CD4-positive, alpha-beta T cell (primary cell): ENCODE results near the gene ARHGAP42. TPM values are rescaled to one million over a fixed set of nuclear protein-coding genes. Genes with fewer than 3 reads are reported as not detected.

ENCODE experiments used
- ATAC-seq: fragments of 200-7000 bp; cut with Tn5 transposase; one replicate; pipeline ENCODE4 v1.10.0; 2022; ENCODE audit warnings: mild to moderate bottlenecking; ENCODE audit not compliant: poor library complexity
- CTCF ChIA-PET: fragments of 350-600 bp; sonication (Branson Sonifier 250); formaldehyde crosslinking; loops from one replicate; lab custom pipeline; 2021; ENCODE audit warnings: antibody characterized with exemption, inconsistent platforms; lab: Charles Lee
- POLR2A ChIA-PET: fragments of 350-600 bp; sonication (Branson Sonifier 250); formaldehyde crosslinking; loops from one replicate; lab custom pipeline; 2021; ENCODE audit warnings: antibody characterized with exemption, inconsistent platforms; lab: Charles Lee
- DNase-seq, 14 experiments: peaks; one replicate each; pipeline ENCODE4 v3.0.0-alpha.2; 2013 to 2020; ENCODE audit warnings: mixed read lengths in 2 of 14
- H3K27ac ChIP-seq, 2 donors: one replicate each; pipeline versions ENCODE4 v1.5.1 to v1.7.0; 2013; ENCODE audit warnings: low read length in 2 of 2, low read depth in 1 of 2, mild to moderate bottlenecking in 1 of 2
- H3K27me3 ChIP-seq, 2 experiments: 1 replicate in 1 of 2; 2 replicates in 1 of 2; pipeline versions ENCODE4 v1.6.1 to v1.7.0; 2013; ENCODE audit warnings: low read length in 2 of 2, control low read depth in 1 of 2, mild to moderate bottlenecking in 1 of 2, moderate library complexity in 1 of 2; ENCODE audit not compliant: insufficient read depth in 2 of 2, control insufficient read depth in 1 of 2
- H3K36me3 ChIP-seq: one replicate; pipeline ENCODE4 v1.6.1; 2013; ENCODE audit warnings: low read length, control low read depth; ENCODE audit not compliant: insufficient read depth
- H3K4me1 ChIP-seq: one replicate; pipeline ENCODE4 v1.6.1; 2013; ENCODE audit warnings: low read length, control low read depth; ENCODE audit not compliant: insufficient read depth
- H3K4me3 ChIP-seq: one replicate; pipeline ENCODE4 v1.5.1; 2013; ENCODE audit warnings: mild to moderate bottlenecking, low read length, moderate library complexity
- H3K9me3 ChIP-seq, 2 experiments: 1 replicate in 1 of 2; 2 replicates in 1 of 2; pipeline versions ENCODE4 v1.6.1 to v1.7.0; 2013; ENCODE audit warnings: low read length in 2 of 2, mild to moderate bottlenecking in 2 of 2, control low read depth in 1 of 2, moderate library complexity in 1 of 2; ENCODE audit not compliant: control insufficient read depth in 1 of 2, insufficient read depth in 1 of 2
- H3K27ac Mint-ChIP-seq: one replicate; pipeline ENCODE4 v1.8.0; 2020; ENCODE audit warnings: mixed read lengths
- H3K27me3 Mint-ChIP-seq: one replicate; pipeline ENCODE4 v1.8.0; 2021; ENCODE audit warnings: mixed read lengths
- H3K36me3 Mint-ChIP-seq: one replicate; pipeline ENCODE4 v1.8.0; 2021; ENCODE audit warnings: low read depth, mixed read lengths
- H3K4me1 Mint-ChIP-seq: one replicate; pipeline ENCODE4 v1.8.0; 2021; ENCODE audit warnings: low read depth, mixed read lengths
- H3K4me3 Mint-ChIP-seq: one replicate; pipeline ENCODE4 v1.8.0; 2020; ENCODE audit warnings: mild to moderate bottlenecking, mixed read lengths
- H3K9me3 Mint-ChIP-seq: one replicate; pipeline ENCODE4 v1.8.0; 2020; ENCODE audit warnings: mixed read lengths
- intact Hi-C, 2 experiments: fragments of 100-400 bp; cut with DNase I in 1 of 2; cut with micrococcal nuclease in 1 of 2; formaldehyde crosslinking; loops; one replicate each; pipeline versions ENCODE4 v1.15.1 to v1.9.0; 2023 to 2025; cut with DNase I, micrococcal nuclease
- total RNA-seq, 174 experiments: library from RNA in 2 of 174; stranded (reverse) in 2 of 174; gene quantifications; one replicate each; pipeline ENCODE4 v1.2.3 and lab custom pipeline; 2021 to 2026
- TF ChIP-seq, protein P1 (sequence below): fragments of 200-600 bp; IDR thresholded peaks from one replicate; pipeline ENCODE4 v1.8.0; 2022; ENCODE audit warnings: antibody characterized with exemption, mild to moderate bottlenecking

ARHGAP42 gene
- total RNA-seq, 2 experiments from 2014 or later: not detected

DNA sequence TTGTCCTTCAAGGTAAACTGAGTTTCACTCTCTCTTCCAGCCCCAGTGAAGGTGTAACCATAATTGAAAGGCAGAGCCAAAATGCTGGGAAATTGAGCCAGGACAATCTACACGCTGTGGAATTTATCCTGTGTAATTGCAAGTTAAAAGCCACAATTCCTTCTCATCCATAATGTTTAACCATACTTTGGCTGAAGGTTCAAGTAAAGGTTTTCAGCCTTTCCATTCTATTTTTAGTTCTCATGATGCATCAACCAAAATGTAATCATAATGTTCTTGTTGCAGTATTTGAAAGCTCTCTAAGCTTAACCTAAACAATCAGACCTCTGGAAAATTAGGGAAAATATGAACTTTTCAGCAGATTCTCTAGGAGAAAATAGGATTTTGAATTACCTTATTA is 14.0 kb upstream of the ARHGAP42 start:
- no peaks in the 10 kb centered on the region for H3K27me3 Mint-ChIP-seq
- DNase-seq (no peak), ATAC-seq (no peak)
- intact Hi-C loops: no loop called here
- POLR2A ChIA-PET: no interaction called here
- CTCF ChIA-PET: no interaction called here
- no peaks in the 10 kb centered on the region for H3K36me3 Mint-ChIP-seq
- H3K9me3 ChIP-seq: no peaks in the 10 kb centered on the region
- no peaks in the 10 kb centered on the region for H3K4me1 ChIP-seq
- no peak overlapping the region for H3K27ac ChIP-seq
- H3K4me3 ChIP-seq: no peak overlapping the region
- no peaks in the 10 kb centered on the region for H3K27me3 ChIP-seq
- peaks cover 3% of the 10 kb centered on the region for H3K9me3 Mint-ChIP-seq
- H3K4me3 Mint-ChIP-seq: no peak overlapping the region
- H3K27ac Mint-ChIP-seq: no peak overlapping the region
- H3K36me3 ChIP-seq: no peaks in the 10 kb centered on the region
- H3K4me1 Mint-ChIP-seq: no peaks in the 10 kb centered on the region
- TF ChIP-seq, protein P1, sequence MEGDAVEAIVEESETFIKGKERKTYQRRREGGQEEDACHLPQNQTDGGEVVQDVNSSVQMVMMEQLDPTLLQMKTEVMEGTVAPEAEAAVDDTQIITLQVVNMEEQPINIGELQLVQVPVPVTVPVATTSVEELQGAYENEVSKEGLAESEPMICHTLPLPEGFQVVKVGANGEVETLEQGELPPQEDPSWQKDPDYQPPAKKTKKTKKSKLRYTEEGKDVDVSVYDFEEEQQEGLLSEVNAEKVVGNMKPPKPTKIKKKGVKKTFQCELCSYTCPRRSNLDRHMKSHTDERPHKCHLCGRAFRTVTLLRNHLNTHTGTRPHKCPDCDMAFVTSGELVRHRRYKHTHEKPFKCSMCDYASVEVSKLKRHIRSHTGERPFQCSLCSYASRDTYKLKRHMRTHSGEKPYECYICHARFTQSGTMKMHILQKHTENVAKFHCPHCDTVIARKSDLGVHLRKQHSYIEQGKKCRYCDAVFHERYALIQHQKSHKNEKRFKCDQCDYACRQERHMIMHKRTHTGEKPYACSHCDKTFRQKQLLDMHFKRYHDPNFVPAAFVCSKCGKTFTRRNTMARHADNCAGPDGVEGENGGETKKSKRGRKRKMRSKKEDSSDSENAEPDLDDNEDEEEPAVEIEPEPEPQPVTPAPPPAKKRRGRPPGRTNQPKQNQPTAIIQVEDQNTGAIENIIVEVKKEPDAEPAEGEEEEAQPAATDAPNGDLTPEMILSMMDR: no peak

DNA sequence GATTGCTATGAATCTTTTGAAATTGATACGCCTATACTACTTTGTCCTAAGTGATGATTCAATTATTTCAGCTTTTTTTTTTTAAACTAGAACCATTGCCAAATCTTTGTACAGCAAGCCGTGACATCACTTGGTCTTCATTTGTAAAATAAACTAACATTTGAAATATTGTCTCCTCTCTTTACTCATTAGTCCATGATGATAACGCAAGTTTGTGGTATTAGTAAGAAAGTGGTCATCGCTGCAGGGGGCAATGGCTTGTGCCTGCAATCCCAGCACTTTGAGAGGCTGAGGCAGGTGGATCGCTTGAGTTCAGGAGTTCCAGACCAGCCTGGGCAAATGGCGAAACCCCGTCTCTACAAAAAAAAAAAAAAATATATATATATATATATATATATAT is 12.9 kb upstream of the ARHGAP42 start:
- Histone ChIP-seq H3K4me1 (no peaks in the 10 kb centered on the region), H3K27ac (no peak overlapping the region), H3K27me3 (no peaks in the 10 kb centered on the region), H3K36me3 (no peaks in the 10 kb centered on the region), H3K4me3 (no peak overlapping the region), H3K9me3 (peaks cover 0 to 7% of the 10 kb centered on the region in 2 experiments)
- Mint-ChIP-seq H3K4me1 (no peaks in the 10 kb centered on the region), H3K27ac (no peak overlapping the region), H3K36me3 (no peaks in the 10 kb centered on the region), H3K27me3 (no peaks in the 10 kb centered on the region), H3K4me3 (no peak overlapping the region), H3K9me3 (peaks cover 3% of the 10 kb centered on the region)
- no peak for DNase-seq
- TF ChIP-seq, protein P1: no peak
- ChIA-PET POLR2A (no interaction called here), CTCF (no interaction called here)
- intact Hi-C loops: no loop called here
- no peak for ATAC-seq

GRCh38 chr11:100675115-100675650 is 11.9 kb upstream of the ARHGAP42 start:
- H3K4me1 ChIP-seq: no peaks in the 10 kb centered on the region
- H3K27ac ChIP-seq: no peak overlapping the region
- no peak for ATAC-seq
- DNase-seq: no peak
- TF ChIP-seq, protein P1: no peak
- no peaks in the 10 kb centered on the region for H3K27me3 ChIP-seq
- no peaks in the 10 kb centered on the region for H3K36me3 ChIP-seq
- H3K4me3 ChIP-seq: no peak overlapping the region
- Mint-ChIP-seq H3K9me3 (peaks cover 3% of the 10 kb centered on the region), H3K27ac (no peak overlapping the region), H3K4me1 (no peaks in the 10 kb centered on the region), H3K27me3 (no peaks in the 10 kb centered on the region), H3K4me3 (no peak overlapping the region), H3K36me3 (no peaks in the 10 kb centered on the region)
- peaks cover 0 to 7% of the 10 kb centered on the region in 2 experiments for H3K9me3 ChIP-seq
- intact Hi-C loops: no loop called here
- ChIA-PET CTCF (interaction anchor here (0.8 kb wide), 1 partner anchor 29 kb away, joined by 3 read pairs; no protein-coding TSS in a partner anchor), POLR2A (no interaction called here)
